NCI-H146 (cell line): ENCODE measurements around the gene GDF7.
"Not testable (repeated sequence)": the region's sequence is repeated elsewhere in the genome, so short reads cannot be mapped to it uniquely, and the experiment has no call there.

Source experiments
- DNase-seq: peaks from one replicate; lab custom pipeline; 2025; lab: John Stamatoyannopoulos, UW

The GDF7 gene

GRCh38 chr2:20704886-20705285 lies 37.9 kb downstream of the GDF7 start:
- DNase-seq = no peak

- DNase-seq = no peak
Observed at GRCh38 chr2:20706217-20706616, 39.3 kb downstream of the GDF7 start.

- DNase-seq = no peak
Observed at GRCh38 chr2:20706786-20707185, 39.8 kb downstream of the GDF7 start.

DNA sequence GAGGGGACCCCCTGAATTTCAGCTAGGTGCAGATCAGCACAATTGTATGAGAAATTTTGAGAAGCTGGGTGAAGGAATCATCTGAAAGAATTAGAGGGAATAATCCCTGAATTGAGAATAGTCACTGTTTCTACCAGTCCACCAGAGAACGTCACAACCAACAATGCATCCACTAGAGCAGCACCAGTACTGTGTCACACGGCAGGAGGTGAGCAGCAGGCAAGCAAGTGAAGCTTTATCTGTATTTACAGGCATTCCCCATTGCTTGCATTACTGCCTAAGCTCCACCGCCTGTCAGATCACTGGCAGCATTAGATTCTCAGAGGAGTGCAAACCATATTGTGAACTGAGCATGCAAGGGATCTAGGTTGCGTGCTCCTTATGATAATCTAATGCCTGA lies 40.7 kb downstream of the GDF7 start:
- DNase-seq = no peak

DNA sequence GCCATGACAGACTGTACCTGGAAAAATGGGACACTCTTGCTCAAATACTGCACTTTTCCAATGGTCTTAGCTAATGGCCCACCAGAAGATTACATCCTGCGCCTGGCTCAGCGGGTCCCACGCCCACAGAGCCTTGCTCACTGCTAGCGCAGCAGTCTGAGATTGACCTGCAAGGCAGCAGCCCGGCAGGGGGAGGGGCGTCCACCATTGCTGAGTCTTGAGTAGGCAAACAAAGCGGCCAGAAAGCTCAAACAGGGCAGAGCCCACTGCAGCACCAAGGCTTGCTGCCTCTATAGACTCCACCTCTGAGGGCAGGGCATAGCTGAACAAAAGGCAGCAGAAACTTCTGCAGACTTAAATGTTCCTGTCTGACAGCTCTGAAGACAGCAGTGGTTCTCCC lies 44.7 kb downstream of the GDF7 start:
- not testable (repeated sequence) for DNase-seq

DNA sequence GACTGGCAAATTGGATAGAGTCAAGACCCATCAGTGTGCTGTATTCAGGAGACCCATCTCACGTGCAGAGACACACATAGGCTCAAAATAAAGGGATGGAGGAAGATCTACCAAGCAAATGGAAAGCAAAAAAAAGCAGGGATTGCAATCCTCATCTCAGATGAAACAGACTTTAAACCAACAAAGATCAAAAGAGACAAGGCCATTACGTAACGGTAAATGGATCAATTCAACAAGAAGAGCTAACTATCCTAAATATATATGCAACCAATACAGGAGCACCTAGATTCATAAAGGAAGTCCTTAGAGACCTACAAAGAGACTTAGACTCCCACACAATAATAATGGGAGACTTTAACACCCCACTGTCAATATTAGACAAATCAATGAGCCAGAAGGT lies 46.6 kb downstream of the GDF7 start:
- DNase-seq = not testable (repeated sequence)

DNA sequence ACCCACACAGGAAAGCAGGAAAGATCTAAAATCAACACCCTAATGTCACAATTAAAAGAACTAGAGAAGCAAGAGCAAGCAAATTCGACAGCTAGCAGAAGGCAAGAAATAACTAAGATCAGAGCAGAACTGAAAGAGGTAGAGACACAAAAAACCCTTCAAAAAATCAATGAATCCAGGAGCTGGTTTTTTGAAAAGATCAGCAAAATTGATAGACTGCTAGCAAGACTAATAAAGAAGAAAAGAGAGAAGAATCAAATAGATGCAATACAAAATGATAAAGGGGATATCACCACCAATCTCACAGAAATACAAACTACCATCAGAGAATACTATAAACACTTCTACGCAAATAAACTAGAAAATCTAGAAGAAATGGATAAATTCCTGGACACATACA lies 47.5 kb downstream of the GDF7 start:
- DNase-seq = not testable (repeated sequence)

DNA sequence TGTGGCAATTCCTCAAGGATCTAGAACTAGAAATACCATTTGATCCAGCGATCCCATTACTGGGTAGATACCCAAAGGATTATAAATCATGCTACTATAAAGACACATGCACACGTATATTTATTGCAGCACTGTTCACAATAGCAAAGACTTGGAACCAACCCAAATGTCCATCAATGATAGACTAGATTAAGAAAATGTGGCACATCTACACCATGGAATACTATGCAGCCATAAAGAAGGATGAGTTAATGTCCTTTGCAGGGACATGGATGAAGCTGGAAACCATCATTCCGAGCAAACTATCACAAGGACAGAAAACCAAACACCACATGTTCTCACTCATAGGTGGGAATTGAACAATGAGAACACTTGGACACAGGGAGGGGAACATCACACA lies 49.2 kb downstream of the GDF7 start:
- DNase-seq = not testable (repeated sequence)

GRCh38 chr2:20717641-20718040 lies 50.7 kb downstream of the GDF7 start:
- no peak for DNase-seq

- DNase-seq = no peak
Observed at GRCh38 chr2:20722592-20723240, 55.8 kb downstream of the GDF7 start.

DNA sequence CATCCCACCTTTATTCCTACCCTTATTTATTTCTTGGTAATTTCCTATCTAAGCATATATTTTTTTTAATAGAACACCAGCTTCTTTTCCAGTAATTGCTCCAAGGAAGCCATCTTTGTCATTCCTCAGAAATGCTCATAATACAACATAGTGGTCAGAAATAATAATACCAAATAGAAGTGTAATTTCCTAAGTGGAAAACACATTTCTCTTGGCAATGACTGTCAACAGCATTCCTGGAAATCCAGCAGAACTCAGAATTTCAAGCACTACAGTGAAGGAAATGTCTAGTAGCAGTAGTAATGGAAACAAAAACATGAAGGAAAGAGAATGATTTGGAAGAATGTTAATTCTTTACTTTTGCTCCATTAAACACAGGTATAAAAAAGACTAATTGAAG lies 56.6 kb downstream of the GDF7 start:
- DNase-seq = no peak

- no peak for DNase-seq
Observed at GRCh38 chr2:20724500-20725053, 57.6 kb downstream of the GDF7 start.

GRCh38 chr2:20725782-20726181 lies 58.8 kb downstream of the GDF7 start:
- no peak for DNase-seq

DNA sequence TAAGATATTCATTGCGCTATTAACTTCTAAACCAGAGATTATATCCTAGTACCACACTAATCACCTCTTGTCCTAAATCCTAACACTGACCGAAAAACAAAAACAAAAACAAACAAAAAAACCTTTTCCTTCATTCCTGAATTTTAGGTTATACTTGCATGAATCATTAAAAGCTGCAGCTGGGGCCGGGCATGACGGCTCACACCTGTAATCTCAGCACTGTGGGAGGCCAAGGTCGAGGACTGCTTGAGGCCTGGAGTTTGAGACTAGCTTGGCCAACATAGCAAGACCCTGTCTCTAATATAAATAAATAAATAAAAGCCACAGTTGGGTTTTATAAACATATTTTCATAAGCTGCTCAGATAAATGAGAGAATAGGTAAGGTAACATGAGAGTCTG lies 60.0 kb downstream of the GDF7 start:
- no peak for DNase-seq

GRCh38 chr2:20728114-20728758 lies 61.3 kb downstream of the GDF7 start:
- DNase-seq = no peak
